Measurements from ENCODE around the gene ERMAP. TPM values are rescaled to one million over a fixed set of nuclear protein-coding genes. Genes with fewer than 3 reads are reported as not detected.

The ERMAP gene
- total RNA-seq, 1 experiment from 2014 or later, result 17.2 TPM

DNA sequence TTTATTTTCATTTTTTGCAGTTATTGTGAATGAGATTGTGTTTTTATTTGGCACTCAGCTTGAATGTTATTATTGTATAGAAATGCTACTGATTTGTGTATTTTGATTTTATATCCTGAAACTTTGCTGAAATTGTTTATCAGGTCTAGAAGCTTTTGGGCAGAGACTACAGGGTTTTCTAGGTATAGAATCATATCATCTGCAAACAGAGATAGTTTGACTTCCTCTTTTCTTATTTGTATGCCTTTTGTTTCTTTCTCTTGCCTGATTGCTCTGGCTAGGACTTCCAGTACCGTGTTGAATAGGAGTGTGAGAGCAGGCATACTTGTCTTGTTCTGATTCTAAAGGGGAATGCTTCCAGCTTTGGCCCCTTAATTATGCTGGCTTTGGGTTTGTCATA is 56.7 kb downstream of the ERMAP start:
- H3K27me3 Mint-ChIP-seq (ENCODE audit: insufficient read depth, unreplicated experiment), result peaks cover 32% of the 10 kb centered on the region
- intact Hi-C loops (cut with micrococcal nuclease), result no loop called here
- H3K9me3 Mint-ChIP-seq (ENCODE audit: unreplicated experiment), result no peaks in the 10 kb centered on the region
- no peak overlapping the region for H3K27ac Mint-ChIP-seq (ENCODE audit: low read depth, unreplicated experiment)
- ChIA-PET POLR2A (interaction anchor here (1.2 kb wide), 1 partner anchor 130 kb away, joined by 3 read pairs; no protein-coding TSS in a partner anchor), CTCF (no interaction called here)
- no TSS peak for BruUV-seq (replicated peaks)
- no peak overlapping the region for H3K4me3 Mint-ChIP-seq (ENCODE audit: unreplicated experiment)
- TF ChIP-seq, protein P1, sequence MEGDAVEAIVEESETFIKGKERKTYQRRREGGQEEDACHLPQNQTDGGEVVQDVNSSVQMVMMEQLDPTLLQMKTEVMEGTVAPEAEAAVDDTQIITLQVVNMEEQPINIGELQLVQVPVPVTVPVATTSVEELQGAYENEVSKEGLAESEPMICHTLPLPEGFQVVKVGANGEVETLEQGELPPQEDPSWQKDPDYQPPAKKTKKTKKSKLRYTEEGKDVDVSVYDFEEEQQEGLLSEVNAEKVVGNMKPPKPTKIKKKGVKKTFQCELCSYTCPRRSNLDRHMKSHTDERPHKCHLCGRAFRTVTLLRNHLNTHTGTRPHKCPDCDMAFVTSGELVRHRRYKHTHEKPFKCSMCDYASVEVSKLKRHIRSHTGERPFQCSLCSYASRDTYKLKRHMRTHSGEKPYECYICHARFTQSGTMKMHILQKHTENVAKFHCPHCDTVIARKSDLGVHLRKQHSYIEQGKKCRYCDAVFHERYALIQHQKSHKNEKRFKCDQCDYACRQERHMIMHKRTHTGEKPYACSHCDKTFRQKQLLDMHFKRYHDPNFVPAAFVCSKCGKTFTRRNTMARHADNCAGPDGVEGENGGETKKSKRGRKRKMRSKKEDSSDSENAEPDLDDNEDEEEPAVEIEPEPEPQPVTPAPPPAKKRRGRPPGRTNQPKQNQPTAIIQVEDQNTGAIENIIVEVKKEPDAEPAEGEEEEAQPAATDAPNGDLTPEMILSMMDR (IDR thresholded peaks at IDR 0.05; ENCODE audit: unreplicated experiment), result no peak
- no peaks in the 10 kb centered on the region for H3K36me3 Mint-ChIP-seq (ENCODE audit: insufficient read depth, unreplicated experiment)
- no peak for DNase-seq (ENCODE audit: unreplicated experiment)
- H3K4me1 Mint-ChIP-seq (ENCODE audit: insufficient read depth, unreplicated experiment), result no peaks in the 10 kb centered on the region

DNA sequence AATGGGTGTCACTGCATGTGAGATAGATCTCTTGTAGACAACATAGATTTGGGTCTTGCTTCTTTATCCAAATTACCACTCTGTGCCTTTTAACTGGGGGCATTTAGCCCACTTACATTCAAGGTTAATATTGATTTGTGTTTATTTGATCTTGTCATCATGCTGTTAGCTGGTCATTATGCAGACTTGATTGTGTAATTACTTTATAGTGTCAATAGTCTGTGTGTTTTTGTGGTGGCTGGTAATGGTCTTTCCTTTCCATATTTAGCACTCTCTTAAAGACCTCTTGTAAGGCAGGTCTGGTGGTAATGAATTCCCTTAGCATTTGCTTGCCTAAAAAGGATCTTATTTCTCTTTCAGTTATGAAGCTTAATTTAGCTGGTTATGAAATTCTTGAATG is 59.1 kb downstream of the ERMAP start:
- intact Hi-C loops (cut with micrococcal nuclease), result no loop called here
- Mint-ChIP-seq H3K27me3 (ENCODE audit: insufficient read depth, unreplicated experiment) (peaks cover 32% of the 10 kb centered on the region), H3K4me1 (ENCODE audit: insufficient read depth, unreplicated experiment) (no peaks in the 10 kb centered on the region), H3K4me3 (ENCODE audit: unreplicated experiment) (no peak overlapping the region), H3K36me3 (ENCODE audit: insufficient read depth, unreplicated experiment) (no peaks in the 10 kb centered on the region), H3K27ac (ENCODE audit: low read depth, unreplicated experiment) (no peak overlapping the region), H3K9me3 (ENCODE audit: unreplicated experiment) (no peaks in the 10 kb centered on the region)
- CTCF ChIA-PET, result no interaction called here
- POLR2A ChIA-PET, result no interaction called here
- TF ChIP-seq, protein P1 (IDR thresholded peaks at IDR 0.05; ENCODE audit: unreplicated experiment), result no peak
- no peak for DNase-seq (ENCODE audit: unreplicated experiment)
- no TSS peak for BruUV-seq (replicated peaks)

DNA sequence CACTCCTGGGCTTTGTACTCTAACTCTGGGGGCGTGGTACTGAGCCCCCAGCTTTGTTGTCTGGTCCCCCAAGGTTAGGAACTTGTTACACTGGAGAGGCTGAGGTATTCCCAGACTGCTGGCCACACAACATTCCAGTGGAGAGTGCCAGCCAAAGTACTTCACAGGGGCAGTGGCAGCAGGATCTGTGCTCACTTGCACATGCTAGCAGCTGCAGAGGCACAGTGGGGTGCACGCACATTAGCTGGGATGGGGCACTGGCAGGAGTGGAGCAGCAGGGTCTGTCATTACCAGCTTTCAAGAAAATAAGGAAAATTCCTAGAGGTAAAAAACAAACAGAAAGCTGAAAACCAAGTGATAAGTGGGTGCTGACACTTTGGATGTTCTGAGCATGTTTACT is 60.5 kb downstream of the ERMAP start:
- H3K9me3 Mint-ChIP-seq (ENCODE audit: unreplicated experiment), result no peaks in the 10 kb centered on the region

DNA sequence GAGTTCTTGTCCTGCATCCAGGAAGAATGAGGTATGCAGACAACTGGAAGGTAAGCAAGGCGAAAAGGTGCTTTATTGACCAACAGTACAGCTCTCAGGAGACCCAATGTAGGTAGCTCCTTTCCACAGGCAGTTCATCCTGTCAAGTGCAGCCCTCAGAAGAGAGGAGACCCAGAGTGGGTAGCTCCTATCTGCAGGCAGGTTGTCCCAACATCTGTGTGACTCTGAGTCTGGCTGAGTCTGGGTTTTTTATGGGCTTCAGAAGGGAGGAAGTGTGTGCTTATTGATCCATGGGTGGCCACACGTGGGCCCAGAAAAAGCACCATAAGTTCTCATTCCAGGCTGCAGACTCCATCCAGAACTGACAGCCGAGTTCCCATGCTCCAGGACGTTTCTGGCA is 63.5 kb downstream of the ERMAP start:
- no peak for DNase-seq (ENCODE audit: unreplicated experiment)
- ChIA-PET CTCF (interaction anchor here (0.6 kb wide), 1 partner anchor 202 kb away, joined by 4 read pairs; no protein-coding TSS in a partner anchor), POLR2A (interaction anchor here (0.6 kb wide), 1 partner anchor 13 kb away, joined by 3 read pairs; no protein-coding TSS in a partner anchor)
- no TSS peak for BruUV-seq (replicated peaks)
- peaks cover 28% of the 10 kb centered on the region for H3K27me3 Mint-ChIP-seq (ENCODE audit: insufficient read depth, unreplicated experiment)
- H3K9me3 Mint-ChIP-seq (ENCODE audit: unreplicated experiment), result no peaks in the 10 kb centered on the region
- intact Hi-C loops (cut with micrococcal nuclease), result no loop called here
- no peaks in the 10 kb centered on the region for H3K4me1 Mint-ChIP-seq (ENCODE audit: insufficient read depth, unreplicated experiment)
- H3K27ac Mint-ChIP-seq (ENCODE audit: low read depth, unreplicated experiment), result no peak overlapping the region
- no peaks in the 10 kb centered on the region for H3K36me3 Mint-ChIP-seq (ENCODE audit: insufficient read depth, unreplicated experiment)
- no peak overlapping the region for H3K4me3 Mint-ChIP-seq (ENCODE audit: unreplicated experiment)
- TF ChIP-seq, protein P1 (IDR thresholded peaks at IDR 0.05; ENCODE audit: unreplicated experiment), result no peak

More for the DNA sequence above, 60.5 kb downstream of the ERMAP start:
- ChIA-PET POLR2A (interaction anchor here (0.6 to 1.0 kb wide), 2 partner anchors 15 to 31 kb away, joined by 3 read pairs; partner anchors contain the start of gene ZNF691), CTCF (interaction anchor here (0.6 to 0.9 kb wide), 3 partner anchors 13 to 691 kb away, joined by 3 to 5 read pairs (median 3); no protein-coding TSS in a partner anchor)
- Mint-ChIP-seq H3K27ac (ENCODE audit: low read depth, unreplicated experiment) (no peak overlapping the region), H3K27me3 (ENCODE audit: insufficient read depth, unreplicated experiment) (peaks cover 32% of the 10 kb centered on the region), H3K36me3 (ENCODE audit: insufficient read depth, unreplicated experiment) (no peaks in the 10 kb centered on the region), H3K4me1 (ENCODE audit: insufficient read depth, unreplicated experiment) (no peaks in the 10 kb centered on the region), H3K4me3 (ENCODE audit: unreplicated experiment) (no peak overlapping the region)
- no TSS peak for BruUV-seq (replicated peaks)
- TF ChIP-seq, protein P1 (IDR thresholded peaks at IDR 0.05; ENCODE audit: unreplicated experiment), result no peak
- no peak for DNase-seq (ENCODE audit: unreplicated experiment)
- intact Hi-C loops (cut with micrococcal nuclease), result no loop called here
